ENCODE results near the gene LRCH1. TPM values are rescaled to one million over a fixed set of nuclear protein-coding genes. Genes with fewer than 3 reads are reported as not detected.
A peak's percentile ranks its signal among the peaks of the same experiment; 100 is the strongest.

LRCH1 gene
- total and polyA plus RNA-seq, 8 donors: 16.1 to 30.5 (median 26.8) TPM

DNA sequence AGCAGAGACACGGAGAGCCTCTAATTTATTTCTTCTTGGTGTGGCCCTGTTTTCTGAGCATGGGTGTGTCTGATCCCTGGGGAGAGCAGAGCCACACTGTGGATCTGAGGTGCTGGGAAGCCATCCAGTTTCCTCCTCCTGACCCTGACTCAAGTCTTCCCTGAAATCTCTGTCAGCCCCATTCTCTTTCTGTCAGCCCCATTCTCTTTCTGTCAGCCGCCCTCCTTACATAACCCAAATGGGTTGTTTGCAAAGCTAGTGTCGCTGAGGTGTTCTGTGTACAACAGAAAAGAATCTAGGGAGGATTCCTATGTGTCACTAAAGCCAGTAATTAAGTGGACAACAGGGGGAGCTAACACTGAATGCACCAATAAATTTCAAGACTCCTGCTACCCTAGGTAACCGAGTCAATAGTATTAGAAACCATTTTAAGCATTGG lies 50.2 kb downstream of the LRCH1 start:
- DNase-seq (no peak), ATAC-seq (no peak)
- Histone ChIP-seq H3K27me3 (no peaks in the 10 kb centered on the region), H3K27ac (peak overlapping the region in 1 of 2 donors; percentile 37), H3K9me3 (no peaks in the 10 kb centered on the region), H3K4me3 (no peak overlapping the region), H3K4me1 (peaks cover 23 to 96% of the 10 kb centered on the region in 2 donors), H3K36me3 (no peaks in the 10 kb centered on the region)
- TF ChIP-seq, protein P1, sequence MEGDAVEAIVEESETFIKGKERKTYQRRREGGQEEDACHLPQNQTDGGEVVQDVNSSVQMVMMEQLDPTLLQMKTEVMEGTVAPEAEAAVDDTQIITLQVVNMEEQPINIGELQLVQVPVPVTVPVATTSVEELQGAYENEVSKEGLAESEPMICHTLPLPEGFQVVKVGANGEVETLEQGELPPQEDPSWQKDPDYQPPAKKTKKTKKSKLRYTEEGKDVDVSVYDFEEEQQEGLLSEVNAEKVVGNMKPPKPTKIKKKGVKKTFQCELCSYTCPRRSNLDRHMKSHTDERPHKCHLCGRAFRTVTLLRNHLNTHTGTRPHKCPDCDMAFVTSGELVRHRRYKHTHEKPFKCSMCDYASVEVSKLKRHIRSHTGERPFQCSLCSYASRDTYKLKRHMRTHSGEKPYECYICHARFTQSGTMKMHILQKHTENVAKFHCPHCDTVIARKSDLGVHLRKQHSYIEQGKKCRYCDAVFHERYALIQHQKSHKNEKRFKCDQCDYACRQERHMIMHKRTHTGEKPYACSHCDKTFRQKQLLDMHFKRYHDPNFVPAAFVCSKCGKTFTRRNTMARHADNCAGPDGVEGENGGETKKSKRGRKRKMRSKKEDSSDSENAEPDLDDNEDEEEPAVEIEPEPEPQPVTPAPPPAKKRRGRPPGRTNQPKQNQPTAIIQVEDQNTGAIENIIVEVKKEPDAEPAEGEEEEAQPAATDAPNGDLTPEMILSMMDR (IDR thresholded peaks at IDR 0.05): no peak
- intact Hi-C loops (cut with DNase I): no loop called here

DNA sequence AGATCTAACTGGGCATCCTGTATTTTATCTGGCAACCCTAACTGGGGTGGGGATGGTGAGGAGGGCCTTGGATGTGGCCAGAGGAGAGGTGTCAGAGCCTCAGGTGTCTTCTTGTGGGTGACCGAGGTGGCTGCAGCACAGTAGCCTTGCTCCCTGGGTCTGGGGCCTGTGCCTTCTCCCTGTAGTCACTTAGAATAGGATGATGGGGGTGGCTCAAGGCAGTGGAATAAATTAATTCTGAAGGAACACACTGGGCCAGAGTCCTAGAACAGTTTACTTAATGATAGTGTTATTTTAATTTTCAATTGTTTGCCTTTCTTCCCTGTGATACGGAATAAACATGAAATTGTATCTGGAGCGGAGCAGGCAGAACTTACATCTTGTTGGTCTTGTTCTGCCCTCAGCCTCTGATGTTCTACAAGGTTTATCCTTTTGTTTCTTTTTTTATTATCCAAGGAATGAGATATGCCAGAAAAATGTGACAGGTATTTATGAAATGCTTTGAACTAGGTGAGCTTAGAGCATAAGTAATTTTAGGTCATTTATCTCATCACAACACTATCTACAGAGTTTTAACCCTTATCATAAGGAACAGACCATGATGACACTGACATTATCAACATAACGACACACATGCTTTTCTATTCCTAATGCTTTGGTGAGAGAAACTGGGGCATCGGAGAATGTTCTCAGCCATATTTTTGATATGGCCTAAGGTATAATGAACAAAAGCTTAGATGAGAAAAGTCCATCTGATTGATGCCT lies 51.4 kb downstream of the LRCH1 start:
- no peaks in the 10 kb centered on the region for H3K36me3 ChIP-seq
- ATAC-seq: peak; percentile 49

DNA sequence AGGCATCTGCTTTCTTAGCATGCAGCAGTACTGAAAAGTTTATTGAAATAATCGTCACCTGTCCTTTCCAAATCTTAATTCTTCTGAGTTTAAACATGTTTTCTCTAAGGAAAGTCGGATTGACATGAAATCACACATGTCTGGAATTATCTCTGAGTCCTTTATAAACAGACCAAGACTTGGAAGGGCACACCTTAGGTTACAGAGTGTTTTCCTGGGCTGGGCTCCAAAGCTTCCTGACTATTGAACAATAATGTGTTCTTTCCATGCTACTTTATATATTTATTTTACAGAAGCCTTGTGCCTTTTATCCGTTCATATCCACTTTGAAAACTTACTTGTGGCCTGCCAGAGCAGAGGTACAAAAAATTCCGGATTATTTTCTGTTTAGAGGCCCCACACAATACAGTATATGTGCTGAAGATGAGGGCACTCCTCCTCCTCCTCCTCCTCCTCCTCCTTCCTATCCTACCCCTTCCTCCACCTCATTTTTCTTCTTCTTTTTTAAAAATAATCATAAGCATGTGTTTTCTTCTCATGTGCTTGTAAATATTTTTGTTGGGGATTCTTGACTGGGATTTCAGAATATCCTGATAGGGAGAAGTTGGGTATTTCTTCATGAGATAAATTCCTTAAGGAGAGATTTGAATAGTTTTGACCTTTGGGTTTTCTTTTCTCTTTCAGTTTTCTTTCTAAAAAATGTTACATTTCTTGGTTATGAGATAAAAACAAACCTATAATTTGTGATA lies 52.3 kb downstream of the LRCH1 start:
- TF ChIP-seq, protein P1 (IDR thresholded peaks at IDR 0.05): no peak
- H3K27me3 ChIP-seq: no peaks in the 10 kb centered on the region
- H3K36me3 ChIP-seq: no peaks in the 10 kb centered on the region
- H3K4me1 ChIP-seq: peaks cover 23 to 79% of the 10 kb centered on the region in 2 donors
- ATAC-seq: peak; percentile 73
- H3K4me3 ChIP-seq: no peak overlapping the region
- peak overlapping the region in 1 of 2 donors; percentile 53 for H3K27ac ChIP-seq
- intact Hi-C loops (cut with DNase I): no loop called here
- DNase-seq: no peak
- H3K9me3 ChIP-seq: no peaks in the 10 kb centered on the region

More for the DNA sequence above, 51.4 kb downstream of the LRCH1 start:
- Histone ChIP-seq H3K27ac (peak overlapping the region in 1 of 2 donors; percentile 53), H3K4me3 (no peak overlapping the region), H3K27me3 (no peaks in the 10 kb centered on the region), H3K4me1 (peaks cover 23 to 87% of the 10 kb centered on the region in 2 donors), H3K9me3 (no peaks in the 10 kb centered on the region)
- DNase-seq: no peak
- intact Hi-C loops (cut with DNase I): no loop called here
- TF ChIP-seq, protein P1 (IDR thresholded peaks at IDR 0.05): no peak

DNA sequence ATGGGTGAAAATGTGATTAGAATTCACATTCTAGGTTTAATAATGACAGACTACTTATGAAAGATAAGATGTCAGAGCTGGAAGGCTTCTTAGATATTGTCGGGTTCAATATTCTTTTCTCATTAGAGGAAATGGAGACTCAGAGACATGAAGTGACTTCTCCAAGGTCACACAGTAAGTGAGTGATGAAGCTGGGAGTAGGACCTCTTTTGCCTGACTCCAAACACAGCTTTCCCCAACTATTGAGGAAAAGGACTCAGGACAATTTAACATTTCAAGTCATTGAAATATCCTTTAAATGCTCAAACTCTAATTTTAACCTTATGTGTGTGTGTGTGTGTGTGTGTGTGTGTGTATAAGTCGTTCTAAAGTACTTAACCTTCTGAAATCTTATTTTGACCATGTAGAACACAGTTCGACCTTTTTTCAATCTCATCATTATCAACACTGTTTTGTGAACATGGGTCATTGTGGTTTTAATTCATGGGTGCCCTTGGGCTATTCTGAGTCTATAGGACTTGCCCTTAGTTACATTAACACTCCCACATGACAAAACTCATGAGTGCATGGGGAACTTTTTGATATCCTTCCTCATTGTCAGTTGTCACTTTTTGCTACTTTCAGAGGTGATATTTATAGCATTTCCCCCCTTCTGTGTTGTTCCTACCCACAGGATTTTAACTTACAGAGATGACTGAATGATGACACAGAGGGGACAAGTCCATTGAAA lies 53.0 kb downstream of the LRCH1 start:
- TF ChIP-seq, protein P1 (IDR thresholded peaks at IDR 0.05): no peak
- Histone ChIP-seq H3K27ac (peak overlapping the region in 1 of 2 donors; percentile 53), H3K4me1 (peaks cover 23 to 73% of the 10 kb centered on the region in 2 donors), H3K27me3 (no peaks in the 10 kb centered on the region), H3K36me3 (no peaks in the 10 kb centered on the region), H3K4me3 (no peak overlapping the region), H3K9me3 (no peaks in the 10 kb centered on the region)
- ATAC-seq (peak; percentile 17), DNase-seq (no peak)
- intact Hi-C loops (cut with DNase I): no loop called here

All from left lung (tissue), 10 donors.